HG02588 (cell line): ENCODE results near the gene ZNF813.
"Not testable (repeated sequence)": the region's sequence is repeated elsewhere in the genome, so short reads cannot be mapped to it uniquely, and the experiment has no call there.

ENCODE experiments used
- ATAC-seq: cut with Tn5 transposase; IDR thresholded peaks from one replicate; pipeline ENCODE4 v1.9.1; 2021; ENCODE audit warnings: mild to moderate bottlenecking, moderate library complexity; ENCODE audit not compliant: unreplicated experiment

The ZNF813 gene

DNA sequence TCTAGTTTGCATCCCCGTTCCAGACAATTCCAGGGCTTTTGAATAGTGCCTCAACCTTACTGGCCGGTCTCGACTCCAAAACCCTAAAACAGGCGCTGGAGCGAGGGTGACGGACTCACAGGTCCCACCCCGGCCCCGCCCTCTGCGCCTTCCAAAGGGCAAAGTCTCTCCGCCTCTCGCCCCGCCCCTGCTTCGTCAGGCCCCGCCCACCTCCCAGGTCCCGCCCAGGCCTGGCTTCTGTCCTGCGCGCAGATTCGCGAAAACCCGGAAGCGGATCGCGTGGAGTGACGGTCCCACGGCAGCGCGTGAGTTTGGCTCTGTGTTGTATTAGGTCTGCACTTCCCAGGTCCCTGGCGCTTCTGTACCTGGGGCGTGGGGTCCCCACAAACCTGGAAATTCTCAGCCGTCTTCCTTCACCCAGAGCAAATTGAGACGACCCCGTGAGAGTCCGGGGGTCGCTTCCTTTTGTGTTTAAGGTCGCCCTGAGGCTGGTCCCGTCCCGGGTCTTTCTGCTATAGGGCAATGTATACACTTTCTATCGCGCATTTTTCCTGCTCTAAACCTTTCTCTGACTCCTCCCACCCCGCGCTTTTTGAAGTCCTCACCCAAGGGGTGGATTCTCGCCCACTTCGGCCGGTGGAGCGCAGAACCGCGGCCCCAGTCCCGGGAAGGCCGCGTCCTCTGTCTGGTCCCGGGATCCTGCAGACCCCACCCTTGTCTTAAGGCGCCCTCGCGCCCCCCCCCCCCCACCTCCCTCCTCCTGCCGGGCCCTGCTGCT is at the start of gene ZNF813:
ZNF813 (plus strand) TSS at position 249 of the 778 bp plus-strand sequence. CDS start 16,090 bp downstream, outside the sequence.
- peak; percentile 83 for ATAC-seq

DNA sequence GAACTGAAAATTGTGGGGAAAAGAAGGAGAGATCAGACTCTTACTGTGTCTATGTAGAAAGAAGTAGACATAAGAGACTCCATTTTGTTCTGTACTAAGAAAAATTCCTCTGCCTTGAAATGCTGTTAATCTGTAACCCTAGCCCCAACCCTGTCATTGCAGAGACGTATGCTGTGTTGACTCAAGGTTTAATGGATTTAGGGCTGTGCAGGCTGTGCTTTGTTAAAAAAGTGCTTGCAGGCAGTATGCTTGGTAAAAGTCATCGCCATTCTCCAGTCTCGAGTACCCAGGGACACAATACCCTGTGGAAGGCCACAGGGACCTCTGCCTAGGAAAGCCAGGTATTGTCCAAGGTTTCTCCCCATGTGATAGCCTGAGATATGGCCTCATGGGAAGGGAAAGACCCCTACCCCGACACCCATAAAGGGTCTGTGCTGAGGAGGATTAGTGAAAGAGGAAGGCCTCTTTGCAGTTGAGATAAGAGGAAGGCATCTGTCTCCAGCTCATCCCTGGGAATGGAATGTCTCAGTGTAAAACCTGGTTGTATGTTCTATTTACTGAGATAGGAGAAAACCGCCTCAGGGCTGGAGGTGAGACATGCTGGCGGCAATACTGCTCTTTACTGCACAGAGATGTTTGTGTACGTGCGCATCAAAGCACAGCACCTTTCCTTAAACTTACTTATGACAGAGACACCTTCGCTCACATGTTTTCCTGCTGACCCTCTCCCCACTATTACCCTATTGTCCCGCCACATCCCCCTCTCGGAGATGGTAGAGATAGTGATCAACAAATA is 46.8 kb upstream of the ZNF813 start:
- ATAC-seq, result not testable (repeated sequence)

DNA sequence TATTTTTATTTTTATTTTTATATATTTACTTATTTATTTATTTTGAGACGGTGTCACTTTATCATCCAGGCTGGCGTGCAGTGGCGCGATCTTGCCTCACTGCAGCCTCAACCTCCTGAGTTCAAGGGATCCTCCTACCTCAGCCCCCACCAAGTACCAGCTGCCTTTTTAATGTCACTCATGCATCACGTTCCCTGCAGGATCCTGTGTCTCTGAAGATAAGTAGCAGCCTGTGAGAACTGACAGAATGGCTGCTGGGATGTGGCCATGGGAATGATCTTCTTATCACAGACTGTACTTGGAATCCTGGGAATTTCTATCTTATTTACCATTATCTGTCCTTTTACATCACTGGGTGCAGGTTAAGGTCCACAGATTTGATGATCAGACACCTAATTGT is 45.0 kb upstream of the ZNF813 start:
- ATAC-seq, result no peak

DNA sequence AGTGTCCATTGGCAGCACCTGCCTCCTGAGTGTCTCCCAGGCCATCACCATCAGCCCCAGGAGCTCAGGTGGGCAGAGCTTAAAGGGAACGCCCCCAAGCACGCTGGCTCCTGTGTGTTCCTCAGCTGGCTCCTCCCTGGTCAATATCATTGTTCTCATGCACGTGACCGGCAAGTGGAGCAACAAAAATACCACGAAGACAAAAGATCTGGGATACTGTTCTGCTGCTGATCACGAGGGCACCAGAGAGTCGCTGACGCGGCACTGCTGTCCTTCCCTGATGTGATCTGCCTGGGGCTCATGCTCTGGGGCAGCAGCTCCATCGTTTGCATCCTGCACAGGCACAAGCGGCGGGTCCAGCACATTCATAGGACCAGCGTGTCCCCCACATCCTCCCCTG is 44.5 kb upstream of the ZNF813 start:
- ATAC-seq, result not testable (repeated sequence)

DNA sequence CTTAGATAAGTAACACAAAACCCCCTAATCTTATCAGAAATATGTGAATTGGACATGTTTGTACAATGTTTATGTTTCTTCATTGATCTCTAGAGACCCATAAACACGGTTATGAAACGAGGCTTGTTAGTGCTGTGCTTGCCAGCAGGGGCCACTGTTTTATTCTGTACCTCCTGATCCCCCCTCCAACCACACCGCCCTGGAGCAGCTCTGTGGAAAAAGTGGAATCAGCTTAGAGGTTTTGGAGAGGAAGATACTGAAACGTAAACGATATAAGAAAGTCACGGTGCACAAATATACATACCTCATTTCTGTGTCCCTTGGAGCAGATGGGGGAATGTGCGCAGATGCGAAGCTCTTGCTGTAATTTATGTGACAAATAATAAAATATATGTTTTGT is 43.9 kb upstream of the ZNF813 start:
- not testable (repeated sequence) for ATAC-seq

DNA sequence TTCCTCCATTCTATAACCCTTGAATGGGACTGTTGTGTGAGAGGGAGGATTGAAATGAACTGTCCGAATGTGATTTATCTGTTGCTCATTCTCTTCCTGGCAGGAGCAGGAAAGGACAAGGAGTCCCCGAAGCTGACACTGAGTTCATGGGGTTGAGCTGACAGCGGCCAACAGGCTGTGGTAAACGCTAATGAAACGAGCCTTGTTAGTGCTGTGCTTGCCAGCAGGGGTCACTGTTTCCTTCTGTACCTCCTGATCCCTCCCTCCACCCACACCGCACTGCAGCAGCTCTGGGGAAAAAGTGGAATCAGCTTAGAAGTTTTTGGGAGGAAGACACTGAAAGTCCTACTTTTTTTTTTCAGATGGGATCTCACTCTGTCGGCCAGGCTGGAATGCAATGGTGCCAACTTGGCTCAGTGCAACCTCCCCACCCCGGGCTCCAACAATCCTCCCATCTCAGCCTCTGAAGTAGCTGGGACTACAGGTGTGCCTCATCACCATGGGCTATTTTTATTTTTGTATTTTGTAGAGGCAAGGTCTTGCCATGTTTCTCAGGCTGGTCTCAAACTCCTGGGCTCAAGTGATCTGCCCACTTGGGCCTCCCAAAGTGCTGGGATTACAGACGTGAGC is 42.5 kb upstream of the ZNF813 start:
- no peak for ATAC-seq

DNA sequence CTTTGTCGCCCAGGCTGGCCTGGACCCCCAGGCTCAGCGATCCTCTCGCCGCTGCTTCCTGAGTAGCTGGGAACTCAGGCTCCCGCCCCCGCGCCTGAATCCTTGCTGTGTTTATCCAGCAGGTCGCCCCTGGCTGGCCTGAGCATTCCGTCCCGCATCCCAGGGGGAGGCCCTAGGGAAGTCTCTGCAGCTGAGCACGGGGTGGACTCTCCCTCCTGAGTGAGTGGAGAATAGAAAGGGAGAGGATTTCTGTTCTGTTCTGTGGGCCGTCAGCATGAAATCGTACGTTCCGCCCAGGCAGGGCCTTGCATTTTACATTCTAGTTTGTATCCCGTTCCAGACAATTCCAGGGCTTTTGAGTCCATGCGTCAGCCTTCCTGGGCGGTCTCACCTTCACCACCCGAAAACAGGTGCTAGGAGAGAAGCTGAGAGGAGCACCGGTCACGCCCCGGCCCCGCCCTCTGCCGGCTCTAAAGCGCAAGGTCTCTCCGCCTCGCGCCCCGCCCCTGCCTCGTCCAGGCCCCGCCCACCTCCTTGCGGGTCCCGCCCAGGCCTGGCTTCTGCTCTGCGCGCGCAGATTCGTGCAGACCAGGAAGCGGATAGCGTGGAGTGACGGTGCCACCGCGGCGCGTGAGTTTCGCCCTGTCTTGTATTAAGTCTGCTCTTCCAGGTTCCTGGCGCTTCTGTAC is 36.0 kb upstream of the ZNF813 start, which contains the start of gene ZNF761:
ZNF761 (plus strand) TSS at position 586 of the 689 bp plus-strand sequence. CDS start 15,285 bp downstream, outside the sequence.
- ATAC-seq, result peak; percentile 92

DNA sequence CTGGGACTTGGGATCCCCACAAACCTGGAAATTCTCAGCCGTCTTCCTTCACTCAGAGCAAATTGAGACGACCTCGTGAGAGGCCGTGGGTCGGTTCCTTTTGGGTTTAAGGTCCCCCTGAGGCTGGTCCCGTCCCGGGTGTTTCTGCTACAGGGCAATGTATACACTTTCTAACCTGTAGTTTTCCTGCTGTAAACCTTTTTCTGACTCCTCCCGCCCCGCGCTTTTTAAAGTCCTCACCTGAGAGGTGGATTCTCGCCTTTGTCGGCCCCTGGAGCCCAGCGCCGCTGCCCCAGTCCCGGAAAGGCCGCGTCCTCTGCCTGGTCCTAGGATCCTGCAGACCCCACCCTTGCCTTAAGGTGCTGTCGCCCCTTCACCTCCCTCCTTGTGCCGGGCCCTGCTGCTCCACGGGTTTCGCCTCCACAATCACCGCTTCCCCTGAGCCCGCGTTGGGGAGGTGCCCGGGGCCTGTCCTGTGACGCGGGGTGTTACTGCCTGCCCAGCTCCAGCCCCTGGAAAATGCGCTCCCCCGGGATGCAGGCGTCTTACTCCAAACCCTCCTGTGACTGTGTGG is 35.4 kb upstream of the ZNF813 start:
- ATAC-seq, result peak; percentile 18

DNA sequence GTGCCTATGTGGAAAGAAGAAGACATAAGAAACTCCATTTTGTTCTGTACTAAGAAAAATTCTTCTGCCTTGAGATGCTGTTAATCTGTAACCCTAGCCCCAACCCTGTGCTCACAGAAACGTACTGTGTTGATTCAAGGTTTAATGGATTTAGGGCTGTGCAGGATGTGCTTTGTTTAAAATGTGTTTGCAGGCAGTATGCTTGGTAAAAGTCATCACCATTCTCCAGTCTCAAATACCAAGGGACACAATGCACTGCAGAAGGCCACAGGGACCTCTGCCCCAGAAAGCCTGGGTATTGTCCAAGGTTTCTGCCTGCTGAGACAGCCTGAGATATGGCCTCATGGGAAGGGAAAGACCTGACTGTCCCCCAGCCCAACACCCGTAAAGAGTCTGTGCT is 23.7 kb upstream of the ZNF813 start:
- not testable (repeated sequence) for ATAC-seq

DNA sequence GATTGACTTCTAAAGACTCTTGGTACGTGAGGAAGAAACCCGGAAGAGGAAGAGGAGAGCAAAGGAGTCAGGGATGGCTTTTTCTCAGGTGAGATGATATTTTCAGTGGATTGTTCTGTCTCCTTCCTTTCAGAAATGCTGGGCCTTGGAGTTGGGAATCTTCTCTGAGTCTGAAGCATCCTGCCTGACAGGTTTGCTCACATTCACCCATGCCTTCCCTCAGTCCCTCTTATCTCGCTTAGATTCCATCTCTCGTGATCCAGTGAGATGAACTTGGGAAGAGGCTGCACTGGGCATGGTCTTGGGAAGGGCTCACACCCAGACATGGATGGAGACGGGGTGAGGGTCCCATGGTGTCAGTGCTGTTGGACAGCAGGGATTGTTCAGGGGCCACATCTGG is 20.3 kb upstream of the ZNF813 start:
- ATAC-seq, result not testable (repeated sequence)

DNA sequence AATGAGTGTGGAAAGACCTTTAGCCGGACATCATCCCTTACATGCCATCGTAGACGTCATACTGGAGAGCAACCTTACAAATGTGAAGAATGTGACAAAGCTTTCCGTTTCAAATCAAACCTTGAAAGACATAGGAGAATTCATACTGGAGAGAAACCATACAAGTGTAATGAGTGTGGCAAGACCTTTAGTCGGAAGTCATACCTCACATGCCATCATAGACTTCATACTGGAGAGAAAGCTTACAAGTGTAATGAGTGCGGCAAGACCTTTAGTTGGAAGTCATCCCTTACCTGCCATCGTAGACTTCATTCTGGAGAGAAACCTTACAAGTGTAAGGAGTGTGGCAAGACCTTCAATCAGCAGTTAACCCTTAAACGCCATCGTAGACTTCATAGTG is 11.7 kb upstream of the ZNF813 start:
- ATAC-seq, result no peak

DNA sequence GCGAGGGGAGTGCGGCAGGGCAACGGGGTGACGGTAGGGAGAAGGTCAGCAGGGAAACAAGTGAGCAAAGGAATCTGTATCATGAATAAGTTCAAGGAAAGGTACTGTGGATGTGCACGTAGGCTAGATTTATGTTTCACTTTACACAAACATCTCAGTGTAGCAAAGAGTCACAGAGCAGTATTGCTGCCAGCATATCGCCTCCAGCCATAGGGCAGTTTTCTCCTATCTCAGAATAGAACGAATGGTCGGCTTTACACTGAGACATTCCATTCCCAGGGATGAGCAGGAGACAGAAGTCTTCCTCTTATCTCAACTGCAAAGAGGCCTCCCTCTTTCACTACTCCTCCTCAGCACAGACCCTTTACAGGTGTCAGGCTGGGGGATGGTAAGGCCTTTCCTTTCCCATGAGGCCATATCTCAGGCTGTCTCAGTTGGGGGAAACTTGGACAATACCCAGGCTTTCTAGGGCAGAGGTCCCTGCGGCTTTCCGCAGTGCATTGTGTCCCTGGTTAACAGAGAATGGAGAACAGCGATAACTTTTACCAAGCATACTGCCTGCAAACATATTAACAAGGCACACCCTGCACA is 7.3 kb upstream of the ZNF813 start:
- not testable (repeated sequence) for ATAC-seq

DNA sequence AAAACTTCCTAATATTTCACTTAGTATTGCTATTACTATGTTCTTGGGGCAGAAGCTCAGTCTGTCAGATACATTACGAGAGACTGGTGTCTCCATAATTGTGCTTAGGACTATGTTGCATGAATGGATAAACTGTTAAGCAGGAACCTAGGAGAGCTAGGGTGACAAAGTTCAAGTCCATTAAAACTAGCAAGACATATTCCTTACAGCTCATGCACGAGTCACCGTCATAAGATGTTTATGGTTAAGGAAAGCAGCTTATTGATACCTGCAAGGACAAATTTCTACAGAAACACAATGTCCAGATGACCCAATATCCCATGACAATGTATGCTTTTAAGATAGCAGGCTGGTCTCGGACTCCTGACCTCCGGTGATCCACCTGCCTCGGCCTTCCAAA is 5.7 kb upstream of the ZNF813 start:
- ATAC-seq, result no peak

DNA sequence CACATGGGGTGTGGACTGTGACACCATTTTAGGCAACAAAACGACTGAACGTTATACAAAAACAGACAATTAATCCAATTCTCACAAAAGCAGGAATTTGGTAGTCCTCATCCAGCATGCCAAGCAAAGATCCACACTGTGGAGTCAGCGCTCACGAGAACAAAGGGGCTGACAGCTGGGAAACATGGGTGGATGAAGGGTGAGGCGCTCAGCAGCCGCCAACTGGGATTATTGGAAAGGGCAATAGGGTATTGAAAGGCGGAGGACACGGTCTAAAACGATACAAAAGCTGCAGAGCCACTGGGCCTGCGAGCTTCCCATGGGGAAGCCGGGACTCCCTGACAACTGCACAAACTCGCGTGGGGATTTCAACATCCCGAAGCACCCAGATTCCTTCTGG is 4.7 kb upstream of the ZNF813 start:
- no peak for ATAC-seq

DNA sequence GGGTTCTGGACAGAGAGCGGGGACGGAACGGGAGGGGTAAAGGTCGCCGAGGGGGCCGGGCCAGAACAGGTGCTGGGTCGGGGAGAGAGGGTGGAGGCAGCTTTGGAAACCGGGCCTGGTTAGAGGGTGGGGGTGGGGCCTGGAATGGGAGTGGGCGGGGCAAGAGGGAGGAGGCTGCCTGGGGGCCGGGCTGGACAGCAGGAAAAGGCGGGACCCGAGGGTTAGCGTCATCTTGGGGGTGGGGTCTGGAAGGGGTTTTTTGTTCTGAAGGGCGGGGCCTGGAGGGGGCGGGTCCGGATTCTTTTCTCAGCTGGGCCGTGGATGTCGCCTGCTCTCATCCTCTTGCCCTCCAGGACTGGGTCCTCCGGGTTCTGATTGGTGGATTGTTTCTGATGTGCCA is 4.3 kb upstream of the ZNF813 start:
- no peak for ATAC-seq

DNA sequence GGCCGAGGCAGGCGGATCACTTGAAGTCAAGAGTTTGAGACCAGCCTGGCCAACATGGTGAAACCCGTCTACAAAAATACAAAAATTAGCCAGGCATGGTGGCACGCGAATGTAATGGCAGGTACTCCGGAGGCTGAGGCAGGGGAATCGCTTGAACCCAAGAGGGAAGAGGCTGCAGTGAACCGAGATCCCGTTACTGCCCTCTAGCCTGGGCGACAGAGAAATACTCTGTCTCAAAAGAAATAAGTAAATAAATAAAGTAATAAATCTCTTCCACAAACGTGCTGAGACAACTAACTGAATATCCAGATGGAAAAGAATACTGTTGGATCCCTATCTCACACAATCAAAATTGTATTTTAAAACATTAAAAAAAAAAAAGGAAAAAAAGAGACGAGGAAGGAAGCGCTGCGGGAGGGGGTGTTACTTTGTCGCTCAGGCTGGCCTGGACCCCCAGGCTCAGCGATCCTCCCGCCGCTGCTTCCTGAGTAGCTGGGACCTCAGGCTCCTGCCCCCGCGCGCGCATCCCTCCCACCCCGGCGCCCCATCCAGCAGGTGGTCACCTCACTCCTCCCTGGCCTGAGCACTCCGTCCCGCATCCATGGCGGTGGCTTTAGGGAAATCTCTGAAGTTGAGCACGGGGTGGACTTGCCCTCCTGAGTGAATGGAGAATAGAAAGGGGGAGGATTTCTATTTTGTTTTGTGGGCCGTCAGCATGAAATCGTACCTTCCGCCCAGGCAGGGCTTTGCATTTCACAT is 628 bp upstream of the ZNF813 start:
- ATAC-seq, result no peak

DNA sequence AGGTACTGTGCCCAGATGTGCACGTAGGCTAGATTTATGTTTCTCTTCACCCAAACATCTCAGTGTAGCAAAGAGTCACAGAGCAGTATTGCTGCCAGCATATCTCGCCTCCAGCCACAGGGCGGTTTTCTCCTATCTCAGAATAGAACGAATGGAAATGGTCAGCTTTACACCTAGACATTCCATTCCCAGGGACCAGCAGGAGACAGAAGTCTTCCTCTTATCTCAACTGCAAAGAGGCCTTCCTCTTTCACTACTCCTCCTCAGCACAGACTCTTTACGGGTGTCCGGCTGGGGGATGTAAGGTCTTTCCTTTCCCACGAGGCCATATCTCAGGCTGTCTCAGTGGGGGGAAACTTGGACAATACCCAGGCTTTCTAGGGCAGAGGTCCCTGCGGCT is 1.1 kb downstream of the ZNF813 start:
- ATAC-seq, result not testable (repeated sequence)

DNA sequence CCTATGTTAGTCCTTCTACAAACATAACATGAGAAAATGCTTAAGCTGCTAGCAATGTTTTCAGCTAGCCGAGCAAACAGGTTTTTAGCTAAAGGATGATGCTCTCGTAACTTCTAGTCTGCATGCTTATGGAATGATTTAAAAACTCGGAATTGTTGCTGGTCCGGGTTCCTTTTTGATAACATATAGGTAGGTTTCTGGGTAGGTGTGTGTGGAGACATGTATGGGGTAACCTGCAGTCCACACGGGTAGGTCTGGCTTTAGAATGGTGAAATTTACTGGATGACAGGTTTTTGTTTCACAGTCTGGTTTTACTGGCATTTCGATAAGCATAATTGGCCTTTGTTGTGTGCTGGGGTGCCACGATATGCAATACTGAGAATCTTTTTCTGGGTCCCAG is 4.4 kb downstream of the ZNF813 start:
- ATAC-seq, result no peak

DNA sequence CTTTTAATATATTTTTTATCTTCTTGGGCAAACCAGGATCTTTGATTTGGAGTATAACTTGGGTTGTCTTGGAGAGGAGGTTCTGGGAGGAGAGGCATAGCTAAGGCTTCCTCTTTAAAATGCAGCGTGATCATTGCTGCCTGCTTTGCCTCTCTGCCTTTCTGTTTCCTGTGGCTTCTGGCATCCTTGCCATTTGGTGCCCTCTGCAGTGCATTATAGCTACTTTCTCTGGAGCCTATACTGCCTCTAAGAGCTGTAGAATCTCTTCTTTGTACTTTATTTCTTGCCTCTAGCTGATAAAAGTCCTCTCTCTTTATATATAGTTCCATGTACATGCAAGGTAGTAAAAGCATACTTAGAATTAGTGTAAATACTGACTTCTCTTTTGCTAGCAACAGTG is 7.3 kb downstream of the ZNF813 start:
- ATAC-seq, result not testable (repeated sequence)
